H1 (cell line): ENCODE measurements around the gene RER1. TPM values are rescaled to one million over a fixed set of nuclear protein-coding genes. Genes with fewer than 3 reads are reported as not detected.

Experiments used
- CTCF ChIA-PET: fragments of 300-600 bp; sonication (Branson Sonifier 250); formaldehyde crosslinking; loops from one replicate; lab custom pipeline; 2021; ENCODE audit not compliant: partially characterized antibody; lab: Charles Lee
- POLR2A ChIA-PET: fragments of 300-600 bp; sonication (Branson Sonifier 250); formaldehyde crosslinking; loops from one replicate; lab custom pipeline; 2021; ENCODE audit warnings: inconsistent platforms; ENCODE audit not compliant: partially characterized antibody; lab: Charles Lee
- DNase-seq, 2 experiments: peaks; one replicate each; pipeline versions ENCODE4 v3.0.0 to v3.0.0-alpha.2; 2010 to 2022; ENCODE audit warnings: low spot score in 2 of 2, low read depth in 1 of 2, mixed read lengths in 1 of 2
- FAIRE-seq: peaks from 2 replicates; lab custom pipeline; 2011; peaks lifted over from hg19 to GRCh38; lab: Jason Lieb, UNC
- H2AFZ ChIP-seq: 2 replicates; pipeline ENCODE4 v1.8.1; 2012; ENCODE audit warnings: low read length, inconsistent platforms
- H2AK5ac ChIP-seq: 2 replicates; pipeline ENCODE4 v1.6.1; 2013; ENCODE audit warnings: low read depth, low read length
- H2BK120ac ChIP-seq: replicated peaks from 2 replicates; pipeline ENCODE3; 2013; ENCODE audit warnings: low read depth, low read length, inconsistent platforms
- H2BK12ac ChIP-seq: 2 replicates; pipeline ENCODE4 v1.6.1; 2013; ENCODE audit warnings: low read depth, low read length
- H2BK15ac ChIP-seq: 2 replicates; pipeline ENCODE4 v1.6.1; 2013; ENCODE audit warnings: low read length
- H2BK20ac ChIP-seq: 2 replicates; pipeline ENCODE4 v1.6.1; 2013; ENCODE audit warnings: low read length
- H2BK5ac ChIP-seq: 2 replicates; pipeline ENCODE4 v1.6.1; 2013; ENCODE audit warnings: low read depth, low read length
- H3K14ac ChIP-seq: 2 replicates; pipeline ENCODE4 v1.6.1; 2013; ENCODE audit warnings: inconsistent platforms; ENCODE audit not compliant: insufficient read length
- H3K18ac ChIP-seq: 2 replicates; pipeline ENCODE4 v1.6.1; 2013; ENCODE audit warnings: low read length; ENCODE audit errors: extremely low read depth
- H3K23ac ChIP-seq: 2 replicates; pipeline ENCODE4 v1.6.1; 2013; ENCODE audit warnings: inconsistent platforms; ENCODE audit not compliant: insufficient read length
- H3K23me2 ChIP-seq: 2 replicates; pipeline ENCODE4 v1.6.1; 2013; ENCODE audit warnings: low read depth, low read length
- H3K27ac ChIP-seq: 2 replicates; pipeline ENCODE4 v1.6.1; 2011; ENCODE audit warnings: low read depth, low read length, inconsistent platforms
- H3K27me3 ChIP-seq, 4 experiments: replicated peaks in 1 of 4; 1 replicate in 1 of 4; 2 replicates in 3 of 4; pipeline versions ENCODE4 v1.6.1 to v1.8.1; 2011 to 2013; ENCODE audit warnings: low read length in 3 of 4, mild to moderate bottlenecking in 3 of 4, inconsistent platforms in 2 of 4, mixed read lengths in 2 of 4, moderate library complexity in 1 of 4; ENCODE audit not compliant: control insufficient read depth in 3 of 4, insufficient read depth in 3 of 4; ENCODE audit errors: extremely low read depth in 1 of 4
- H3K36me3 ChIP-seq, 4 experiments: 2 replicates each; pipeline versions ENCODE4 v1.6.1 to v1.8.1; 2011 to 2013; ENCODE audit warnings: mild to moderate bottlenecking in 4 of 4, low read length in 3 of 4, moderate library complexity in 2 of 4, control low read depth in 1 of 4, inconsistent platforms in 1 of 4; ENCODE audit not compliant: insufficient read depth in 4 of 4, control insufficient read depth in 2 of 4
- H3K4ac ChIP-seq: replicated peaks from 2 replicates; pipeline ENCODE3; 2013; ENCODE audit warnings: low read length, low read depth, mixed read lengths, inconsistent platforms; ENCODE audit not compliant: insufficient read length
- H3K4me1 ChIP-seq, 4 experiments: replicated peaks in 1 of 4; 1 replicate in 1 of 4; 2 replicates in 3 of 4; pipeline versions ENCODE4 v1.6.1 to v1.8.1; 2011 to 2013; ENCODE audit warnings: low read length in 3 of 4, inconsistent platforms in 2 of 4, mixed read lengths in 1 of 4; ENCODE audit not compliant: insufficient read depth in 4 of 4, control insufficient read depth in 3 of 4
- H3K4me2 ChIP-seq, 2 experiments: 2 replicates each; pipeline versions ENCODE4 v1.6.1 to v1.8.1; 2011 to 2013; ENCODE audit warnings: low read depth in 2 of 2, low read length in 2 of 2, control low read depth in 1 of 2, inconsistent platforms in 1 of 2, mild to moderate bottlenecking in 1 of 2; ENCODE audit not compliant: insufficient read depth in 1 of 2
- H3K4me3 ChIP-seq, 4 experiments: fragments of 200-600, 300-600 bp in 1 of 4; sonication (generic), shearing (Covaris generic), sonication (Bioruptor Twin) in 1 of 4; 2 replicates each; pipeline versions ENCODE4 v1.5.1 to v1.8.1; 2011 to 2016; ENCODE audit warnings: low read length in 4 of 4, low read depth in 3 of 4, control low read depth in 2 of 4, inconsistent platforms in 2 of 4, mild to moderate bottlenecking in 2 of 4, mixed read lengths in 1 of 4, moderate library complexity in 1 of 4; ENCODE audit not compliant: insufficient read depth in 2 of 4; ENCODE audit errors: extremely low read depth in 1 of 4
- H3K56ac ChIP-seq: replicated peaks from 2 replicates; pipeline ENCODE3; 2013; ENCODE audit warnings: low read depth, mild to moderate bottlenecking, mixed read lengths, low read length, inconsistent platforms; ENCODE audit not compliant: insufficient read length
- H3K79me1 ChIP-seq: 2 replicates; pipeline ENCODE4 v1.6.1; 2013; ENCODE audit warnings: low read depth, low read length, control low read depth
- H3K79me2 ChIP-seq, 2 experiments: 2 replicates each; pipeline versions ENCODE4 v1.6.1 to v1.8.1; 2012 to 2013; ENCODE audit warnings: low read length in 2 of 2, mild to moderate bottlenecking in 2 of 2, inconsistent platforms in 1 of 2; ENCODE audit not compliant: insufficient read depth in 2 of 2, control insufficient read depth in 1 of 2
- H3K9ac ChIP-seq, 4 experiments: replicated peaks in 1 of 4; 1 replicate in 1 of 4; 2 replicates in 3 of 4; pipeline versions ENCODE4 v1.6.1 to v1.8.1; 2011 to 2013; ENCODE audit warnings: low read depth in 3 of 4, low read length in 3 of 4, control low read depth in 2 of 4, mild to moderate bottlenecking in 2 of 4, moderate library complexity in 2 of 4, inconsistent platforms in 1 of 4; ENCODE audit errors: extremely low read depth in 1 of 4
- H3K9me3 ChIP-seq, 2 experiments: 2 replicates each; pipeline versions ENCODE4 v1.6.1 to v1.8.1; 2012 to 2013; ENCODE audit warnings: mild to moderate bottlenecking in 2 of 2, moderate library complexity in 2 of 2, control low read depth in 1 of 2, inconsistent platforms in 1 of 2, low read depth in 1 of 2, low read length in 1 of 2, mixed read lengths in 1 of 2; ENCODE audit not compliant: insufficient read depth in 2 of 2
- H4K20me1 ChIP-seq, 2 experiments: replicated peaks in 1 of 2; 2 replicates each; pipeline versions ENCODE3 to v1.8.1; 2011 to 2013; ENCODE audit warnings: inconsistent platforms in 2 of 2, low read length in 2 of 2, mild to moderate bottlenecking in 1 of 2; ENCODE audit not compliant: insufficient read depth in 2 of 2, control insufficient read depth in 1 of 2
- H4K5ac ChIP-seq: 2 replicates; pipeline ENCODE4 v1.6.1; 2013; ENCODE audit warnings: low read length, low read depth, mixed read lengths, inconsistent platforms; ENCODE audit not compliant: insufficient read length
- H4K8ac ChIP-seq: 2 replicates; pipeline ENCODE4 v1.8.0; 2013; ENCODE audit warnings: mild to moderate bottlenecking, moderate library complexity, low read length, inconsistent platforms; ENCODE audit not compliant: insufficient read depth; ENCODE audit errors: extremely low read depth
- H4K91ac ChIP-seq: replicated peaks from 2 replicates; pipeline ENCODE3; 2013; ENCODE audit warnings: low read length, mixed read lengths, inconsistent platforms; ENCODE audit not compliant: insufficient read length
- CEBPB ChIP-seq: IDR thresholded peaks from 2 replicates; pipeline ENCODE4 v1.6.1; 2012; ENCODE audit warnings: low read depth, low read length
- CHD1 ChIP-seq: IDR thresholded peaks from 2 replicates; pipeline ENCODE4 v1.6.1; 2012; ENCODE audit warnings: low read depth, low read length, improper control_type of control experiment
- CREB1 ChIP-seq: IDR thresholded peaks from 2 replicates; pipeline ENCODE4 v1.6.1; 2012; ENCODE audit warnings: inconsistent platforms
- CTBP2 ChIP-seq: IDR thresholded peaks from 2 replicates; pipeline ENCODE4 v1.7.0; 2011; ENCODE audit warnings: borderline replicate concordance, mild to moderate bottlenecking, moderate library complexity, mixed read lengths, low read length; ENCODE audit not compliant: insufficient read depth, insufficient read length
- EZH2 ChIP-seq: fragments of 200-600 bp; sonication (generic); IDR thresholded peaks from 2 replicates; pipeline ENCODE4 v1.7.1; 2012; ENCODE audit warnings: low read depth, mild to moderate bottlenecking, moderate library complexity, low read length, inconsistent platforms; ENCODE audit not compliant: severe bottlenecking
- NANOG ChIP-seq: IDR thresholded peaks from 2 replicates; pipeline ENCODE4 v1.6.1; 2011; ENCODE audit warnings: low read length, low read depth, mild to moderate bottlenecking, inconsistent platforms; ENCODE audit not compliant: insufficient read depth, poor library complexity, severe bottlenecking
- NRF1 ChIP-seq: IDR thresholded peaks from 2 replicates; pipeline ENCODE4 v1.6.1; 2011; ENCODE audit warnings: mild to moderate bottlenecking, low read depth, low read length, improper control_type of control experiment
- SRF ChIP-seq: IDR thresholded peaks from 2 replicates; pipeline ENCODE4 v1.6.1; 2011; ENCODE audit warnings: mild to moderate bottlenecking, low read depth, low read length, moderate library complexity
- ZNF274 ChIP-seq: IDR thresholded peaks from 2 replicates; pipeline ENCODE4 v1.7.0; 2012; ENCODE audit warnings: low read length, borderline replicate concordance; ENCODE audit errors: extremely low read depth
- WGBS, 2 experiments: shearing (Covaris generic) in 1 of 2; methylation state at CpG; one replicate each; pipeline versions ENCODE4 v1.1.6 to v1.1.7; 2013 to 2015; ENCODE audit warnings: low lambda C conversion rate in 2 of 2, mixed read lengths in 2 of 2, inconsistent platforms in 1 of 2, low coverage in 1 of 2, missing lambda C conversion rate in 1 of 2; ENCODE audit not compliant: insufficient replicate concordance in 2 of 2, insufficient coverage in 1 of 2, insufficient read length in 1 of 2; ENCODE audit errors: extremely low coverage in 1 of 2, missing lambda C conversion rate in 1 of 2; 5-methylcytosine and 5-hydroxymethylcytosine counted together
- polyA plus RNA-seq, 7 experiments: library from polyadenylated mRNA; depleted of rRNA in 3 of 7; stranded (reverse) in 5 of 7; unstranded in 2 of 7; fragments of >200 nt in 5 of 7; fragments of 200-250 nt in 2 of 7; gene quantifications; 1 replicate in 5 of 7; 2 replicates in 1 of 7; 4 replicates in 1 of 7; pipeline versions ENCODE4 v1.2.1 to v1.2.3, GENCODE V29; 2011 to 2013; ENCODE audit warnings: missing spikeins in 2 of 7, mixed read lengths in 2 of 7
- total RNA-seq: library from RNA; stranded (reverse); fragmentation: NEBNext Ultra II Directional; extraction: Animal tissue kit (Norgen Biotek cat#: 25700); gene quantifications from 2 replicates; pipeline ENCODE4 v1.2.1, GENCODE V29; 2021
- TF ChIP-seq, protein P1 (sequence below): IDR thresholded peaks from 2 replicates; pipeline ENCODE4 v1.6.1; 2012; ENCODE audit warnings: inconsistent platforms

Gene RER1
- total and polyA plus RNA-seq, 2 of the 8 experiments (the other 6 are each of a cell fraction or from before 2014, with no cell fraction given) = 102 to 134 TPM

DNA sequence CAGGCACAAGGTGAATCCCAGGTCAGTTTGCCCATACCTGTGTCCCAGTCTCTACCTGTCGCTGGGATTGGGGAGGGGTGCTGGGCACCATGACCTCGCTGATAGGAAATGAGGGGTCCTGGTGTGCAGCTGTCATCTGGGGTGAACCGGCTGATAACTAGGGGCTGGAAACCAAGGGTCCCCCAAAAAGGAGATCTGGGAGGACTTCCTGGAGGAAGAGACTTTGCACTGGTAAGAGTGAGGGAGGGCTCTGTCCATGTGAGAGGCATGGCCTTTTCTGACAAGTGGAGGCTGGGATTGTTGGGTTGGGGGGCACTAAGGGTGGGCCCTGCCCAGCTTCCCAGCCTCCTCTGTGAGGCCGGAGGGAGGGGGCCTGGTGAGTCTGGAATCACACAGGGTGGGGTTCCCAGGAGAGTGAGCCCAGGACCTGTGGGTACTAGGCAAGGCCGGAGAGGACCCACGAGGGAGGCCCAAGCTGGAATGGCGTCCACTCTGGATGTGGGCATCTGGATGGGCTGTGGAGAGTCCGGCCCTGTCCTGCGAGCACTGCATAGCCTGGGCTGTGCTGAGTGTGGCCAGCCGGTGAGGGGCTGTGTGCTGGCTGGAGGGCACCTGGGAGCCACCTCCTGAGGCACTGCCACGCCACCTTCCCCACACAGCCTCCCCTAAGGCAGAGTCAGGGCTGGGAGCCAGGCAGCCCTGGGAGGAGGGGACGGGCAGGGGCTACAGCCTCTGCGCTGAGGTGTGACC is 25.6 kb downstream of the RER1 start:
- Histone ChIP-seq H3K23ac (no peak overlapping the region), H3K56ac (no peak overlapping the region), H3K4me2 (no peak overlapping the region), H4K5ac (no peak overlapping the region), H2BK12ac (no peak overlapping the region), H3K14ac (no peak overlapping the region), H2BK5ac (no peak overlapping the region), H3K27ac (no peak overlapping the region), H2BK20ac (no peak overlapping the region), H3K4me1 (peaks cover 0 to 11% (median 10%) of the 10 kb centered on the region in 4 experiments; a peak in 5 of 7 replicates), H3K27me3 (peaks cover 0 to 2% (median 0%) of the 10 kb centered on the region in 4 experiments; a peak in 2 of 7 replicates), H3K4ac (no peak overlapping the region), H3K79me1 (no peaks in the 10 kb centered on the region), H4K91ac (no peak overlapping the region)
- FAIRE-seq (no peak), DNase-seq (no peak)
- TF ChIP-seq CREB1 (no peak), NRF1 (no peak), ZNF274 (no peak), CTBP2 (no peak), NANOG (no peak), CHD1 (no peak), EZH2 (no peak), SRF (no peak), CEBPB (no peak)
- TF ChIP-seq, protein P1, sequence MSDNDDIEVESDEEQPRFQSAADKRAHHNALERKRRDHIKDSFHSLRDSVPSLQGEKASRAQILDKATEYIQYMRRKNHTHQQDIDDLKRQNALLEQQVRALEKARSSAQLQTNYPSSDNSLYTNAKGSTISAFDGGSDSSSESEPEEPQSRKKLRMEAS = no peak
- TF ChIP-seq, all 59 proteins: peak for 0
- peaks cover 10% of the 10 kb centered on the region for H3K23me2 ChIP-seq
- H3K79me2 ChIP-seq = no peaks in the 10 kb centered on the region
- H3K4me3 ChIP-seq = no peak overlapping the region
- no peaks in the 10 kb centered on the region for H3K36me3 ChIP-seq
- no peak overlapping the region for H3K9ac ChIP-seq
- ChIA-PET POLR2A (interaction anchor here (1.1 kb wide), 1 partner anchor 130 kb away, joined by 3 read pairs; no protein-coding TSS in a partner anchor), CTCF (interaction anchor here (0.7 to 6.6 kb wide), 7 partner anchors 10 to 1057 kb away, joined by 3 to 48 read pairs (median 3); no protein-coding TSS in a partner anchor)
- H2AK5ac ChIP-seq = no peak overlapping the region
- no peak overlapping the region for H3K18ac ChIP-seq
- H4K8ac ChIP-seq = no peak overlapping the region; the same call in 1 of the 2 replicates
- peaks cover 0 to 4% of the 10 kb centered on the region in 2 experiments for H4K20me1 ChIP-seq
- H2BK120ac ChIP-seq = no peak overlapping the region
- no peaks in the 10 kb centered on the region for H3K9me3 ChIP-seq
- no peak overlapping the region for H2BK15ac ChIP-seq
- no peak overlapping the region for H2AFZ ChIP-seq
- 75% methylated on average over 9 of the region's 13 CpGs; no CpG with 5 or more reads in 1 of the 2 experiments for WGBS, 2 experiments
